ENCODE results near the gene SLITRK1. TPM values are rescaled to one million over a fixed set of nuclear protein-coding genes. Genes with fewer than 3 reads are reported as not detected.
A peak's percentile ranks its signal among the peaks of the same experiment; 100 is the strongest.

Gene SLITRK1, protein sequence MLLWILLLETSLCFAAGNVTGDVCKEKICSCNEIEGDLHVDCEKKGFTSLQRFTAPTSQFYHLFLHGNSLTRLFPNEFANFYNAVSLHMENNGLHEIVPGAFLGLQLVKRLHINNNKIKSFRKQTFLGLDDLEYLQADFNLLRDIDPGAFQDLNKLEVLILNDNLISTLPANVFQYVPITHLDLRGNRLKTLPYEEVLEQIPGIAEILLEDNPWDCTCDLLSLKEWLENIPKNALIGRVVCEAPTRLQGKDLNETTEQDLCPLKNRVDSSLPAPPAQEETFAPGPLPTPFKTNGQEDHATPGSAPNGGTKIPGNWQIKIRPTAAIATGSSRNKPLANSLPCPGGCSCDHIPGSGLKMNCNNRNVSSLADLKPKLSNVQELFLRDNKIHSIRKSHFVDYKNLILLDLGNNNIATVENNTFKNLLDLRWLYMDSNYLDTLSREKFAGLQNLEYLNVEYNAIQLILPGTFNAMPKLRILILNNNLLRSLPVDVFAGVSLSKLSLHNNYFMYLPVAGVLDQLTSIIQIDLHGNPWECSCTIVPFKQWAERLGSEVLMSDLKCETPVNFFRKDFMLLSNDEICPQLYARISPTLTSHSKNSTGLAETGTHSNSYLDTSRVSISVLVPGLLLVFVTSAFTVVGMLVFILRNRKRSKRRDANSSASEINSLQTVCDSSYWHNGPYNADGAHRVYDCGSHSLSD
- total RNA-seq: not detected

DNA sequence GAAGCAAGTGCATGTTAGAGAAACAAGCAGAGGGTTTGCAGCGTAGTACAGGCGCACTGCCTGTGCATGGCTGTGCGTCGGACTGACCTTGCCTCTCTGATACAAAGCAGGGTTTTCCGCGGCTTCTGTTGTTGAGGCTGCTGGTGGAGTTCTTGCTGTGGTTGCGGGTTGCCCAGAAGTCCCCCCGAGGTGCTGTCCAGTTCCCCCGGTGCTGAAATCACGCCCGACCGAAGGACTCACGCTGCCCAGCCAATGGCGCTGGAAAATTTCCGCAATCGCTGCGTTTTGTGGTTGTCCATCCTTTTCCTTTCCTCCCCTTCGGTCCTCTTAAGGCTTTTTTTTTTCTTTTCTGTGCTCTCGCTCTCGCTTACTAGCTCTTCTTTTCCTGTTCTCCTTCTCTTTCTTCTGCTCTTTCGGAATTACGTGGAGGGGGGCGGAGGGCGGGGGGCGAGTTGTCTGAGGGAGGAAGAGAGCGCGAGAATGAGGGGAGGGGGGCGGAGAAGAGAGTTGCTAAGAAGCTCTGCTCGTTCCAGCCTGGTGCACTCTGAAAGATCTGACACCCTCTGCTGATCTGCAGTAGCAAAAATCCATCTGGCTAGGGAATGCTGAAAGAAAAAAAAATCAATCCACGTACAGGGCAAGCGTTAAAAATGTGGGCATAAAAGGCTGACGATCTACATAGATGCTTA lies at the start of gene SLITRK1:
Gene SLITRK1 (minus strand): TSS at position 558 of the 689 bp plus-strand sequence. CDS start 967 bp downstream, outside the sequence.
- Histone ChIP-seq H3K4me3 (peak within 1 kb of the TSS in 1 of 2 donors; percentile 5), H3K27me3 (peaks cover 76% of the 10 kb centered on the region), H3K27ac (no peak within 1 kb of the TSS), H3K4me1 (peaks cover 0 to 39% (median 0%) of the 10 kb centered on the region in 3 donors), H3K36me3 (no peaks in the 10 kb centered on the region), H3K9me3 (no peaks in the 10 kb centered on the region)
- ATAC-seq: no peak
- TF ChIP-seq, protein P1, sequence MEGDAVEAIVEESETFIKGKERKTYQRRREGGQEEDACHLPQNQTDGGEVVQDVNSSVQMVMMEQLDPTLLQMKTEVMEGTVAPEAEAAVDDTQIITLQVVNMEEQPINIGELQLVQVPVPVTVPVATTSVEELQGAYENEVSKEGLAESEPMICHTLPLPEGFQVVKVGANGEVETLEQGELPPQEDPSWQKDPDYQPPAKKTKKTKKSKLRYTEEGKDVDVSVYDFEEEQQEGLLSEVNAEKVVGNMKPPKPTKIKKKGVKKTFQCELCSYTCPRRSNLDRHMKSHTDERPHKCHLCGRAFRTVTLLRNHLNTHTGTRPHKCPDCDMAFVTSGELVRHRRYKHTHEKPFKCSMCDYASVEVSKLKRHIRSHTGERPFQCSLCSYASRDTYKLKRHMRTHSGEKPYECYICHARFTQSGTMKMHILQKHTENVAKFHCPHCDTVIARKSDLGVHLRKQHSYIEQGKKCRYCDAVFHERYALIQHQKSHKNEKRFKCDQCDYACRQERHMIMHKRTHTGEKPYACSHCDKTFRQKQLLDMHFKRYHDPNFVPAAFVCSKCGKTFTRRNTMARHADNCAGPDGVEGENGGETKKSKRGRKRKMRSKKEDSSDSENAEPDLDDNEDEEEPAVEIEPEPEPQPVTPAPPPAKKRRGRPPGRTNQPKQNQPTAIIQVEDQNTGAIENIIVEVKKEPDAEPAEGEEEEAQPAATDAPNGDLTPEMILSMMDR (IDR thresholded peaks at IDR 0.05): no peak
- TF ChIP-seq POLR2A (IDR thresholded peaks at IDR 0.05) (no peak), POLR2AphosphoS5 (IDR thresholded peaks at IDR 0.05) (no peak), EP300 (IDR thresholded peaks at IDR 0.05) (no peak)
- 1 to 2% methylated on average over 7 to 25 of the region's 32 CpGs for WGBS, 2 donors (ENCODE audit: low coverage in 1 of 2)

DNA sequence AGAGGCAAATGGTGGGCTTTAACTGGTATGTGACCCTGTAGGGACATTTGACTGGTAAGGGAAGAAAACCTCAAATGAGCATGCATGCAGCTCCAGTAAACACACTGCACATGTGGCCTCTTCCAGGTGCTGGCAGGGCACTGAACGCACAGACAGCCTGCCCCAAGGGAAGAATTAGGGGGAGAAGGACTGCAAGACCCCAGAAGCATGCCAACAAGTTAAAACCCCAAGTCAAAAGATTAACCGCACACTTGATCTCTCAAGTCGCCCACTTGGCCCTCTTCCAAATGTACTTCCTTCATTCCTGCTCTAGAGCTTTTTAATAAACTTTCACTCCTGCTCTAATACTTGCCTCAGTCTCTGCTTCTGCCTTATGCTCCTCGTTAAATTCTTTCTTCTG lies 46.9 kb upstream of the SLITRK1 start:
- Histone ChIP-seq H3K27me3 (no peaks in the 10 kb centered on the region), H3K4me3 (no peak overlapping the region), H3K4me1 (no peaks in the 10 kb centered on the region), H3K9me3 (no peaks in the 10 kb centered on the region), H3K27ac (no peak overlapping the region), H3K36me3 (no peaks in the 10 kb centered on the region)
- no peak for ATAC-seq
- TF ChIP-seq POLR2AphosphoS5 (IDR thresholded peaks at IDR 0.05) (no peak), EP300 (IDR thresholded peaks at IDR 0.05) (no peak), POLR2A (IDR thresholded peaks at IDR 0.05) (no peak)
- TF ChIP-seq, protein P1 (IDR thresholded peaks at IDR 0.05): no peak
- WGBS, 2 donors (ENCODE audit: low coverage in 1 of 2): 23 to 55% methylated on average over 3 to 4 of the region's 4 CpGs

DNA sequence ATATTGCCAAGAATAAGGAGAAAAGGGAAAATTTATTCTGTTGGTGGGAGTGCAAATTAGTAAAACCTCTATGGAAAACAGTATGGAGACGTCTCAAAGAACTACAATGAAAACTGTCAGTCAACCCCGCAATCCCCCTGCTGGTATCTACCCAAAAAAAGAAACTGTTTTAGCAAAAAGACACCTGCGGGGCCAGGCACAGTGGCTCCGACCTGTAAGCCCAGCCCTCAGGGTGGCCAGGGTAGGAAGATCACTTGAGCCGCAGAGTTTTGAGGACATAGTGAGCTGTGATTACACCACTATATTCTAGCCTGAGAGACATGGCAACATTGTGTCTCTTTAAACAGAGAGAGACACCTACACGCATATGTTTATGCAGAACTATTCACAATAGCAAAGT lies 37.5 kb upstream of the SLITRK1 start:
- no peak overlapping the region for H3K4me3 ChIP-seq
- no peak for ATAC-seq
- H3K4me1 ChIP-seq: no peaks in the 10 kb centered on the region
- 78 to 85% methylated on average over 3 to 4 of the region's 6 CpGs for whole genome bisulfite sequencing, 2 donors (ENCODE audit: low coverage in 1 of 2)
- H3K36me3 ChIP-seq: no peaks in the 10 kb centered on the region
- no peak for TF ChIP-seq EP300 (IDR thresholded peaks at IDR 0.05)
- TF ChIP-seq, protein P1 (IDR thresholded peaks at IDR 0.05): no peak
- no peak for TF ChIP-seq POLR2AphosphoS5 (IDR thresholded peaks at IDR 0.05)
- no peak for TF ChIP-seq POLR2A (IDR thresholded peaks at IDR 0.05)
- no peak overlapping the region for H3K27ac ChIP-seq
- H3K27me3 ChIP-seq: no peaks in the 10 kb centered on the region
- no peaks in the 10 kb centered on the region for H3K9me3 ChIP-seq

DNA sequence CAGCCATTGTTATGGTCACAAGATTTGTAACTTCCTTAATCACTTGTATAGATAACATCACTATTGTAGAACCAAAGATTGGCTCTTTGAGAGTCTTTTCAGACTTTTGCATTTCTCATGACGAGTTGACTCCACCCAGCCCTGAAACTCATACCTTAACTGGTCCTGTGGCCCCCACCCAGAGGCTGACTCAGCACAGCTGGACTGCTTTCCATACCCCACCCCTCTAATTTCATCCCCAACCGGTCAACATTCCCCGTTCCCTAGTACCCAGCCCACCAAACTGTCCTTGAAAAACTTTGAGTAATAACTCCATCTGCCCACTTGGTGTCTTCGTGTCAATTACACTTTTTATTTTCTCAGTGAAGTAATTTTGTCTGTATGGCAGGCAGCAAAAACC lies 32.1 kb upstream of the SLITRK1 start:
- ATAC-seq: no peak
- Histone ChIP-seq H3K36me3 (no peaks in the 10 kb centered on the region), H3K27me3 (no peaks in the 10 kb centered on the region), H3K4me3 (no peak overlapping the region), H3K9me3 (no peaks in the 10 kb centered on the region), H3K4me1 (no peaks in the 10 kb centered on the region), H3K27ac (no peak overlapping the region)
- WGBS, 2 donors (ENCODE audit: low coverage in 1 of 2): 64 to 80% methylated on average over 4 of the region's 4 CpGs
- no peak for TF ChIP-seq EP300 (IDR thresholded peaks at IDR 0.05)
- no peak for TF ChIP-seq POLR2AphosphoS5 (IDR thresholded peaks at IDR 0.05)
- TF ChIP-seq, protein P1 (IDR thresholded peaks at IDR 0.05): no peak
- TF ChIP-seq POLR2A (IDR thresholded peaks at IDR 0.05): no peak
